Small intestine (tissue), 7 donors: ENCODE results near the gene NT5C1A. TPM values are rescaled to one million over a fixed set of nuclear protein-coding genes. Genes with fewer than 3 reads are reported as not detected.
A peak's percentile ranks its signal among the peaks of the same experiment; 100 is the strongest.

ENCODE experiments used
- DNase-seq, 2 donors: peaks; one replicate each; pipeline versions ENCODE4 v3.0.0 to v3.0.0-alpha.2; 2013
- FAIRE-seq: peaks from 2 replicates; lab custom pipeline; 2012; peaks lifted over from hg19 to GRCh38; lab: Jason Lieb, UNC
- H3K27ac ChIP-seq, 3 donors: one replicate each; pipeline ENCODE4 v1.5.1; 2013; ENCODE audit warnings: low read length in 2 of 3, mild to moderate bottlenecking in 2 of 3, control low read depth in 1 of 3, inconsistent platforms in 1 of 3, low read depth in 1 of 3, moderate library complexity in 1 of 3
- H3K27me3 ChIP-seq, 3 donors: one replicate each; pipeline ENCODE4 v1.6.1; 2013; ENCODE audit warnings: low read length in 3 of 3, inconsistent platforms in 1 of 3; ENCODE audit not compliant: control insufficient read depth in 3 of 3, insufficient read depth in 3 of 3
- H3K36me3 ChIP-seq, 3 donors: one replicate each; pipeline ENCODE4 v1.6.1; 2013; ENCODE audit warnings: low read length in 3 of 3, inconsistent platforms in 1 of 3, low read depth in 1 of 3, mild to moderate bottlenecking in 1 of 3, moderate library complexity in 1 of 3; ENCODE audit not compliant: control insufficient read depth in 3 of 3, insufficient read depth in 2 of 3
- H3K4me1 ChIP-seq, 3 donors: one replicate each; pipeline ENCODE4 v1.6.1; 2013; ENCODE audit warnings: low read length in 2 of 3, inconsistent platforms in 1 of 3, low read depth in 1 of 3, mild to moderate bottlenecking in 1 of 3, moderate library complexity in 1 of 3; ENCODE audit not compliant: control insufficient read depth in 3 of 3, insufficient read depth in 2 of 3
- H3K4me3 ChIP-seq, 3 donors: one replicate each; pipeline ENCODE4 v1.5.1; 2013; ENCODE audit warnings: low read length in 3 of 3, control low read depth in 1 of 3, inconsistent platforms in 1 of 3, low read depth in 1 of 3, mild to moderate bottlenecking in 1 of 3, moderate library complexity in 1 of 3
- H3K9me3 ChIP-seq, 2 donors: one replicate each; pipeline ENCODE4 v1.6.1; 2013; ENCODE audit warnings: low read depth in 1 of 2, low read length in 1 of 2; ENCODE audit not compliant: control insufficient read depth in 2 of 2, insufficient read depth in 1 of 2
- WGBS, 3 donors: extraction: QIAGEN DNeasy Blood & Tissue Kit; methylation state at CpG; one replicate each; pipeline ENCODE4 v1.1.7; 2013; 5-methylcytosine and 5-hydroxymethylcytosine counted together
- polyA plus RNA-seq, 4 donors: library from polyadenylated mRNA; stranded (reverse) in 3 of 4; unstranded in 1 of 4; fragments of 200-250 nt in 3 of 4; fragments of 120-200 nt in 1 of 4; gene quantifications; one replicate each; pipeline versions ENCODE4 v1.2.1 to v1.2.3, GENCODE V29; 2013
- donor health status: healthy with polysubstance abuse.
- donor health status: control.
- donor health status: control.
- donor health status: Bipolar disorder and iron deficiency.
- donor health status: healthy.

Gene NT5C1A
- polyA plus RNA-seq, 4 donors: 0.12 to 0.16 TPM; not detected in 2

DNA sequence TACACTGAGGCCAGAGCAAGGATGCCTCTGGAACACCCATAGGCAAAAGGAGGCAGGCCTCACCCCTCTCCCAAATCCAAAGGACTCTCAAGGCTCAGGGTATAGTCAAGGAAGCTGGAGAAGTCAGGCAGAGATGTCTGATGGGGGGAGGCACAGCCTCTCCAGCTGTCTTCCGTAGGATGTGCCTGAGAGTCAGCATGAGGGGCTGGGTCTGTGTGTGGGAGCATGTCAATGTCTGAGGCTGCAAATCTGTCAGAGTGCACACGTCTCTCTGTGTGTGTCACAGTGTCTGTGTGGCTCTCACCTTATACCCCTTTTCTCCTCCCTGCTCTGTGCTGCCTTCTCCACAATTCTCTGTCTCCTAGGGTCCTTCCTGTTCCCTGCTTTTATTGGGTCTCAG is 15.3 kb upstream of the NT5C1A start:
- Histone ChIP-seq H3K4me3 (no peak overlapping the region), H3K4me1 (peaks cover 1 to 13% (median 4%) of the 10 kb centered on the region in 3 donors), H3K36me3 (no peaks in the 10 kb centered on the region), H3K9me3 (no peaks in the 10 kb centered on the region), H3K27me3 (peaks cover 5 to 91% (median 17%) of the 10 kb centered on the region in 3 donors), H3K27ac (no peak overlapping the region)
- DNase-seq (no peak), FAIRE-seq (no peak)
- 56 to 80% (median 58%) methylated on average over 2 of the region's 2 CpGs for WGBS, 3 donors

DNA sequence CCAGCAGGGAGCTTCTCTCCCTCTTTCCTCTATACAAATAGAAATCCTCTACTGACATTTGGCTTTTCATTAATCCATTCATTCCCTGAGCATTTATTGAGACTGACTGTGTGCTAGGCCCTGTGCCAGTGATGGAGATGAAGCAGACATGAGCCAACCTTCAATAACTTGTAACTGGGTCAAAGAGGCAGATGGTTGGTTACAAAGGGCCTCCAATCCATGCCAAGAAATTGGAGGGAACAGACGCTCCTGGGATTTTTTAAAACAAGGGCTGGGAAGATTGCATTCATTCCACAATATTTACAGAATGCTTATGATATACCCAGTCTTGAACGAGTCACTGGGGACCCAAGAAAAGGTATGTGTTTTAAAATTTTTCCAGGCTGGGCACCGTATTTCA is 13.2 kb upstream of the NT5C1A start:
- peaks cover 9 to 92% (median 16%) of the 10 kb centered on the region in 3 donors for H3K27me3 ChIP-seq
- no peak overlapping the region for H3K27ac ChIP-seq
- no peak overlapping the region for H3K4me3 ChIP-seq
- FAIRE-seq (no peak), DNase-seq (no peak)
- 81 to 84% (median 81%) methylated on average over 3 of the region's 3 CpGs for WGBS, 3 donors
- no peaks in the 10 kb centered on the region for H3K4me1 ChIP-seq
- no peaks in the 10 kb centered on the region for H3K36me3 ChIP-seq
- no peaks in the 10 kb centered on the region for H3K9me3 ChIP-seq

DNA sequence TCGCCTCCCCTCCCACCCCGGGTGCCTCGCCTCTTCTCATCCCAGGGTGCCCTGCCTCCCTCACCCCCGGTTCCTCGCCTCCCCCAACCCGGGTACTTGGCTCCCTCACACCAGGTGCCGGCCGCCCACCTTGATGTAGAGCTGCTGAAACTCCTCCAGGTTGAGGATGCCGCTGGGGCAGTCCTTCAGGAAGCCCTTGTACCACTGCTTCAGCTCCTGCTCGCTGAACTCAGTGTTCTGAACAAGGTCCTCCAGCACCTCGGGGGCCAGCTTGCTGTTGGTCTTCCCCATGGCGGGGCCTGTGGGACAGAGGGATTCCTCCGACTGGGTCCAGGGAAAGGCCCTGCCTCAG is 12.4 kb upstream of the NT5C1A start:
- no peak overlapping the region for H3K27ac ChIP-seq
- DNase-seq (no peak), FAIRE-seq (no peak)
- no peak overlapping the region for H3K4me3 ChIP-seq
- no peaks in the 10 kb centered on the region for H3K36me3 ChIP-seq
- 35 to 63% (median 59%) methylated on average over 12 to 13 of the region's 13 CpGs for WGBS, 3 donors
- peaks cover 9 to 92% (median 14%) of the 10 kb centered on the region in 3 donors for H3K27me3 ChIP-seq
- no peaks in the 10 kb centered on the region for H3K4me1 ChIP-seq
- H3K9me3 ChIP-seq: no peaks in the 10 kb centered on the region

DNA sequence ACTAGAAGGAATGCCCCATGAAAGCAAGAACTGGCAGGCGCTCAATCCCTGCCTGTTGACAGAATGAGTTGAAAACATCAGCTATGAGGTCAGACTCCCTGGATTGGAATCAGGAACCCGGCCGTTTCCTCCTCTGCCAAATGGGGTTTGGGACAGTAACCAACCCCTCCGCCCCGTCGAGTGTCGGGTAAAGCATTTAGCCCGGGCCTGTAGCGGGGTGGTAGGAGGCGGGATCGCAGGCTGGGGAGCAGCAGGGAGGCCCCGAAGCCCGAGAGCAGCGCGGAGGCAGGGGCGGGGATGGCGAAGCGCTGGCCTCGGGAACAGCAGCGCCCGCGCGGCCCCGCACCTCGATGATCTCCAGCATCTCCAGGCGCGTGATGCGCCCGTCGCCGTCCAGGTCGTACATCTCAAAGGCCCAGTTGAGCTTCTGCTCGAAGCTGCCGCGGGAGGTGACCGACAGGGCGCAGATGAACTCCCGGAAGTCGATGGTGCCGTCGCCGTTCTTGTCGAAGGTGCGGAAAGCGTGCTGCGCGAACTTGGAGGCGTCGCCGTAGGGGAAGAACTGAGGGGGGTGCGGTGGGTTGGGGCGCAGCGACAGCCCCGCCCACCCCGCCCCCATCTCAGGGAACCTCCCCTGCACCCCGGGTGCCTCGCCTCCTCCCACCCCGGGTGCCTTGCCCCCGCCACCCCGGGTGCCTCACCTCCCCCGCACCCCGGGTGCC is 11.8 kb upstream of the NT5C1A start:
- Histone ChIP-seq H3K36me3 (no peaks in the 10 kb centered on the region), H3K27me3 (peaks cover 9 to 86% (median 14%) of the 10 kb centered on the region in 3 donors), H3K4me3 (no peak overlapping the region), H3K27ac (no peak overlapping the region), H3K4me1 (no peaks in the 10 kb centered on the region), H3K9me3 (no peaks in the 10 kb centered on the region)
- FAIRE-seq (no peak), DNase-seq (peak in 1 of 2 donors; percentile 43)
- 14 to 17% (median 14%) methylated on average over 38 to 62 of the region's 62 CpGs for WGBS, 3 donors

DNA sequence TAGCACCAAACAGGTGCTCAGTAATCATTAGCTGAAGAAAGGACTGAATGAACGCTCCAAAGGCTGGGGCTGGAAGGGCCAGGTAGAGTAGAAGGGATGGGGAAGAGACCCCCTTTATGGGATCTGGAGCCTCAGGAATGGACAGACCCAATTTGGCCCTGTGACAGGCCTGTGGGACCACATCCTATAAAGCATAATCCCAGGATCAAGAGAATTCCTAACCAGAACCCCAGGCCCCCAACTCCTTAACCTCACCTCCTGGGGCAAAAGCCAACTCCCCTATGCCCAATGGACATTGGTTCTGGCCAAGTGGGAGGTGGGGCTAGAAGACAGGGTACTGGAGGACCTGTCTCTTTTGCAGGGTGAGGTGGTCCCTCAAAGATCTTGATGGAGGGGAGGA is 10.1 kb upstream of the NT5C1A start:
- DNase-seq: no peak
- Histone ChIP-seq H3K27ac (no peak overlapping the region), H3K4me1 (no peaks in the 10 kb centered on the region), H3K9me3 (no peaks in the 10 kb centered on the region), H3K27me3 (peaks cover 8 to 73% (median 9%) of the 10 kb centered on the region in 3 donors), H3K36me3 (no peaks in the 10 kb centered on the region), H3K4me3 (no peak overlapping the region)
- no peak for FAIRE-seq
- 35 to 65% (median 65%) methylated on average over 1 of the region's 1 CpG for WGBS, 3 donors

DNA sequence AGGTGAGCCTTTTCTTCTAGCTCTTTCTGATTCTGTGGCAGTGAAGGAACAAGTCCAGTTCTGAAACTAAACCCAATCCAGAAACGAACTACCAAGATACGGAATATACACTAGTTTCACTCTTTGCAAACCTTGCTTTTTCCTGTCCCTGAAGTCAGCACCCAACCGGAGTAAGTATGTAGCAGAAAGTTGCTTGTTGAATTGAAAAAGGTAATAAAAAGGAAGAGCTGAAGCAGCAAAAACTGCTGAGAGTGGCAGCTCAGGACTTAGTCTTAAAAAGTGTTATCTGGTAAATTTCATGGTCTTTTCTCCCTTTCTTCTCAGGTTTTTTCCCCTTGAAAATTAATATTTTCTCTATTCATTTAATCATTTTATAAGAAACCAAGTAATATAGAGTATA is 9.4 kb upstream of the NT5C1A start:
- Histone ChIP-seq H3K4me3 (no peak overlapping the region), H3K27ac (no peak overlapping the region), H3K9me3 (no peaks in the 10 kb centered on the region), H3K4me1 (no peaks in the 10 kb centered on the region), H3K36me3 (no peaks in the 10 kb centered on the region), H3K27me3 (peaks cover 8 to 72% (median 9%) of the 10 kb centered on the region in 3 donors)
- DNase-seq (no peak), FAIRE-seq (no peak)
- 69 to 74% (median 71%) methylated on average over 3 of the region's 3 CpGs for WGBS, 3 donors

DNA sequence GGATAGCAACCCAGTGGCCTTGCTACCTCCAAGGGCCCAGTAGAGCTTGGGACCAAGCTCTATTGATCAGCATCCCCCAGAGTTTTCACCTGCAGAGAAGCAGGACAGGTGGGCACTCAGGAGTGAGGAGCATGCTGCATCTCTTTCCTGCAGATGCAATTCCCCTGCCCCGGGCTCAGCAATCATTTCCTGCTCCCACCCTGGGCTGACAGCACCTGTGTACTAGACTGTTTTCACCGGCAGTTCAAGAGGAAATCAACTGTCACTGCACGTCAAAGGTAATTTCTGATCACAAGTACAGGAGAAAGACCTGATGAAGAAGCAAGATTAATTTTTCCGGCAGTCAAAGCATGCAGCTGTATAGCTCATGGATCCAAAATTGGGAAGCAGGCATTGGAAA is 8.8 kb upstream of the NT5C1A start:
- no peak for DNase-seq

DNA sequence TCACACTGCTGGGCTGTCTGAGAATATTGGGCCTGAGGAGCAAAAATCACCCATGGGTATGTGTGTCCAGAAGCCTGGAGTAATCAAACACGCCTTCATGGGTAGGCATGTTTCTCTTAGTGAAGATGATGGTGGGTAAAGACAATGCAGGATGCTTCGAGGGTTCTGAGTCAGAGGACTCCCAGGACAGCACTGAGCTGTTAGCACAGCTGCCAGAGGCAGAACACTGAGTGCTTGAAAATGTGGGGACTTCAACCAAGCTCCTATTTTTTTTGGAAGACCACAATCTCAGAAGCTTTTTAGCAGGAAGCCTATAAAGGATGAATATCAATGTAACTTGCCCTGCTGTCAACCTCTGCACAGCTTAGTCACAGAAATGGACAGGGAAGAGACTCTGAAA is 7.9 kb upstream of the NT5C1A start:
- Histone ChIP-seq H3K4me3 (no peak overlapping the region), H3K36me3 (no peaks in the 10 kb centered on the region), H3K9me3 (no peaks in the 10 kb centered on the region), H3K27me3 (peaks cover 8 to 65% (median 9%) of the 10 kb centered on the region in 3 donors), H3K4me1 (no peaks in the 10 kb centered on the region), H3K27ac (no peak overlapping the region)
- no peak for DNase-seq
- FAIRE-seq: no peak
- 66 to 79% (median 66%) methylated on average over 2 of the region's 2 CpGs for WGBS, 3 donors

More for the DNA sequence above, 8.8 kb upstream of the NT5C1A start:
- Histone ChIP-seq H3K27ac (no peak overlapping the region), H3K36me3 (no peaks in the 10 kb centered on the region), H3K9me3 (no peaks in the 10 kb centered on the region), H3K27me3 (peaks cover 8 to 70% (median 9%) of the 10 kb centered on the region in 3 donors), H3K4me1 (no peaks in the 10 kb centered on the region), H3K4me3 (no peak overlapping the region)
- no peak for FAIRE-seq
- WGBS, 3 donors: 60 to 69% (median 63%) methylated on average over 4 of the region's 4 CpGs

DNA sequence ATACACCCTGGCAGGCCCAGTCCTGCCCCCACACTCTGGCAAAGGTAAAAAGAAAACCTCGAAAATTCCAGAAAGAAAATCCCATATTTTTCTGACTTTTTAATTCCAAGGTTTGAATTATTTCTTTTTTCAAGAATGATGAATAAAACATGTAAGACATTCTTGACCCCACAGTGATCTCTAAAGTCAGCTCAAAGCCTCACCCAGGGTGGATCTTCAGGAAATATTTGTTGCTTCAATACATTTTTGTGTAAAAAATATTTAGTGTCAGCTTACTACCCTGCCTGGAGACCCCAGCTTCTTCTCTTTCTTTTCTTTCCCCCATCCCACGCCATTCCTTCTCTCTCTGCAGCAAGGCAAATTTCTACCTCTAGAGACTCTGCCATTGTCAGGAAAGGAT is 7.0 kb upstream of the NT5C1A start:
- no peak overlapping the region for H3K27ac ChIP-seq
- no peaks in the 10 kb centered on the region for H3K4me1 ChIP-seq
- FAIRE-seq: no peak
- H3K4me3 ChIP-seq: no peak overlapping the region
- DNase-seq: no peak
- H3K27me3 ChIP-seq: peaks cover 3 to 58% (median 6%) of the 10 kb centered on the region in 3 donors
- WGBS, 3 donors: 74 to 80% (median 77%) methylated on average over 2 of the region's 2 CpGs
- H3K36me3 ChIP-seq: no peaks in the 10 kb centered on the region
- H3K9me3 ChIP-seq: no peaks in the 10 kb centered on the region
